Measurements from ENCODE around the gene RAMACL. TPM values are rescaled to one million over a fixed set of nuclear protein-coding genes. Genes with fewer than 3 reads are reported as not detected.
A peak's percentile ranks its signal among the peaks of the same experiment; 100 is the strongest.

The RAMACL gene
- total and polyA plus RNA-seq, 2 of the 4 experiments (the other 2 are of a cell fraction) = 0.46 to 0.90 TPM

DNA sequence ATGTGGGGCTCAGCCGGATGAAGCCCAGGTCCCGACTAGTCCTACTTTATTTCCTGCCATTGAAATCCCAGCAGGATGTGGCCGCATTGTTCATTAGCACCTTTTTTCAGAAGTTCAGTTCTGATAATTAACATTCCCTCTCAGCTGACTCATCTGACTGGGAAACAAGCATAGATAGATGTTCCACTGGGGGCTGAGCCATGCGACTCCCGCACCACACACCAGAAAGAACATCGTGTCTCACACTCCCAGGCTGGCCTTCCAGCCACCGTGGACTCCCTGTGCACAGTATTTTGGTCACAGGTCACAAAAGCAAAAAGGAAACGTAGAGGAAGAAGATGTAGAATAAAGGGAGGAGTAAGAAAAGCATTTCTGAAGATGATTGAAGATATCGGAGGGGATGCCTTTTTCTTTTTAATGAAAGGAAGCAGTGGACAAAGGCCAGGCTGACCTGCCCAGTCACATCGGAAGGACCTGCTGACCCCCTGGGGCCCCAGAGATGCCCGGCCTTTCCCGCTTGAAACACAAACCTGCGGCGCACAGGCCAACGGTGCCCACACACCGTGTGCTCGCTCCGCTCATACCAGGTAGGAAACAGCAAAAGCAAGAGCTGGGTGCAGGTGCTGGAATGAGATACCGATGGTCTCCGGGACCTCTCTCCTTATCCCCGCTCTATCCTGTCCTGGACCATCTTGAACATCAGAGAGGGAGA lies 28.7 kb upstream of the RAMACL start (continued):
- TF ChIP-seq BHLHE40 (IDR thresholded peaks at IDR 0.05; ENCODE audit: low read depth, low read length) (no peak), NFE2L2 (IDR thresholded peaks at IDR 0.05; ENCODE audit: low read depth, low read length) (no peak)

DNA sequence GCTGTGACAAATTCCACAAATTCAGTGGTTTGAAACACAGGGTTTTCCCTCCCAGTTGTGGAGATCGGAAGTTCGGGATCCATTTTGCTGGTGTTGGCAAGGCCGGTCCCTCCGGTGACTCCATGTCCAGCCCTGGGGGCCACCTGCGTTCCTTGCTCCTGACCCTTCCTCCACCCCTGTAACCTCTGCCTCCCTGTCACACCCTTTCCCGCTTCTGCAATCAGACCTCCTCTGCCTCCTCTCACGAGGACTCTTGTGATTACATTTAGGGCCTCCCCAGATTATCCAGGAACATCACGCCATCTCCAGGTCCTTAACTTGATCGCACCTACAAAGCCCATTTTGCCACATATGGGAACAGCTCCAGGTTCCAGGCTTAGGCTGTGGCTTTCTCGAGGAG lies 28.1 kb upstream of the RAMACL start:
- Histone ChIP-seq H4K20me1 (ENCODE audit: insufficient read depth, low read length) (peaks cover 20% of the 10 kb centered on the region; the same call in 1 of the 2 replicates), H2AK5ac (ENCODE audit: low read depth, low read length) (peak overlapping the region; percentile 49), H4K5ac (ENCODE audit: low read depth, low read length) (0 out of 2 replicates have a peak overlapping the region, but pooled peaks have one; percentile 3), H3K9me3 (ENCODE audit: control insufficient read depth, insufficient read depth, low read length) (no peaks in the 10 kb centered on the region), H3K4me2 (ENCODE audit: low read depth, low read length) (no peak overlapping the region), H2AFZ (replicated peaks; ENCODE audit: low read length, poor library complexity) (no peak overlapping the region), H3K9me1 (ENCODE audit: insufficient read depth, low read length) (peaks cover 37% of the 10 kb centered on the region), H3K4me3 (ENCODE audit: insufficient read depth, low read depth, low read length) (no peak overlapping the region), H3K79me1 (ENCODE audit: low read depth in 1 of 2, low read length in 2 of 2) (peaks cover 44 to 81% of the 10 kb centered on the region in 2 experiments), H4K8ac (ENCODE audit: low read depth in 2 of 2, low read length in 2 of 2) (no peak overlapping the region), H3K27me3 (ENCODE audit: control insufficient read depth, insufficient read depth, low read length) (no peaks in the 10 kb centered on the region), H4K91ac (ENCODE audit: insufficient read depth, low read depth, low read length) (no peak overlapping the region; the same call in 1 of the 2 replicates), H3K18ac (ENCODE audit: low read depth, low read length) (no peak overlapping the region), H3K9ac (ENCODE audit: low read depth, low read length) (no peak overlapping the region), H3K14ac (replicated peaks; ENCODE audit: low read depth, low read length) (peak overlapping the region; percentile 57; the same call in 1 of the 2 replicates), H3K56ac (ENCODE audit: extremely low read depth, insufficient read depth, low read length) (no peak overlapping the region), H2BK120ac (ENCODE audit: low read depth, low read length) (peak overlapping the region; percentile 27), H3K4me1 (ENCODE audit: control insufficient read depth, insufficient read depth, low read length) (peaks cover 42% of the 10 kb centered on the region), H3K4ac (ENCODE audit: low read depth, low read length) (peak overlapping the region; percentile 63), H3K23ac (ENCODE audit: low read depth, low read length) (no peak overlapping the region), H2BK20ac (ENCODE audit: low read depth, low read length) (no peak overlapping the region), H2AK9ac (replicated peaks; ENCODE audit: low read depth, low read length, poor library complexity) (peak overlapping the region; percentile 52), H2BK5ac (ENCODE audit: low read depth, low read length, poor library complexity, severe bottlenecking) (no peak overlapping the region), H3K36me3 (ENCODE audit: control insufficient read depth, insufficient read depth, low read length) (peaks cover 24% of the 10 kb centered on the region), H3K27ac (ENCODE audit: insufficient read depth, low read length) (no peak overlapping the region), H2BK15ac (ENCODE audit: low read depth, low read length) (0 out of 3 replicates have a peak overlapping the region, but pooled peaks have one; percentile 30)
- no TSS peak for BruUV-seq (replicated peaks)
- 98% methylated on average over 10 of the region's 10 CpGs; no CpG with 5 or more reads in 1 of the 2 experiments for WGBS, 2 experiments (ENCODE audit: extremely low coverage in 2 of 2, insufficient read length in 1 of 2)
- intact Hi-C loops (cut with micrococcal nuclease) (no loop called here), dilution Hi-C loops (cut with HindIII; ENCODE audit: low sequenced_read_pairs, unreplicated experiment) (no loop called here), in situ Hi-C loops (cut with MboI; ENCODE audit: low sequenced_read_pairs) (no loop called here)
- DNase-seq = no peak
- ChIA-PET CTCF (no interaction called here), POLR2A (ENCODE audit: unreplicated experiment) (no interaction called here)
- TF ChIP-seq FOS (IDR thresholded peaks at IDR 0.05; ENCODE audit: low read depth, low read length) = no peak
- no peak for TF ChIP-seq RCOR1 (IDR thresholded peaks at IDR 0.05; ENCODE audit: insufficient replicate concordance, low read length)
- no peak for TF ChIP-seq RFX5 (IDR thresholded peaks at IDR 0.05; ENCODE audit: low read depth, low read length)
- TF ChIP-seq CHD1 (IDR thresholded peaks at IDR 0.05; ENCODE audit: low read depth, low read length) = no peak
- no peak for TF ChIP-seq BHLHE40 (IDR thresholded peaks at IDR 0.05; ENCODE audit: low read depth, low read length)
- no peak for TF ChIP-seq RAD21 (IDR thresholded peaks at IDR 0.05; ENCODE audit: low read length)
- no peak for TF ChIP-seq MXI1 (IDR thresholded peaks at IDR 0.05; ENCODE audit: borderline replicate concordance, low read depth, low read length)
- TF ChIP-seq CEBPB (IDR thresholded peaks at IDR 0.05; ENCODE audit: low read depth, low read length) = no peak
- no peak for TF ChIP-seq NFE2L2 (IDR thresholded peaks at IDR 0.05; ENCODE audit: low read depth, low read length)
- TF ChIP-seq, protein P1, sequence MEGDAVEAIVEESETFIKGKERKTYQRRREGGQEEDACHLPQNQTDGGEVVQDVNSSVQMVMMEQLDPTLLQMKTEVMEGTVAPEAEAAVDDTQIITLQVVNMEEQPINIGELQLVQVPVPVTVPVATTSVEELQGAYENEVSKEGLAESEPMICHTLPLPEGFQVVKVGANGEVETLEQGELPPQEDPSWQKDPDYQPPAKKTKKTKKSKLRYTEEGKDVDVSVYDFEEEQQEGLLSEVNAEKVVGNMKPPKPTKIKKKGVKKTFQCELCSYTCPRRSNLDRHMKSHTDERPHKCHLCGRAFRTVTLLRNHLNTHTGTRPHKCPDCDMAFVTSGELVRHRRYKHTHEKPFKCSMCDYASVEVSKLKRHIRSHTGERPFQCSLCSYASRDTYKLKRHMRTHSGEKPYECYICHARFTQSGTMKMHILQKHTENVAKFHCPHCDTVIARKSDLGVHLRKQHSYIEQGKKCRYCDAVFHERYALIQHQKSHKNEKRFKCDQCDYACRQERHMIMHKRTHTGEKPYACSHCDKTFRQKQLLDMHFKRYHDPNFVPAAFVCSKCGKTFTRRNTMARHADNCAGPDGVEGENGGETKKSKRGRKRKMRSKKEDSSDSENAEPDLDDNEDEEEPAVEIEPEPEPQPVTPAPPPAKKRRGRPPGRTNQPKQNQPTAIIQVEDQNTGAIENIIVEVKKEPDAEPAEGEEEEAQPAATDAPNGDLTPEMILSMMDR (conservative IDR thresholded peaks at IDR 0.05; ENCODE audit: low read depth, low read length) = no peak
- no peak for ATAC-seq (ENCODE audit: low read depth)

Measured in IMR-90 (cell line).